C4-2B (cell line): ENCODE measurements around the gene SFSWAP.

Experiments used
- CTCF ChIP-seq: fragments of 450-650 bp; conservative IDR thresholded peaks from 2 replicates; pipeline ENCODE4 v1.5.1; 2017; ENCODE audit warnings: mild to moderate bottlenecking
- ZFX ChIP-seq: fragments of 450-650 bp; IDR thresholded peaks from 2 replicates; pipeline ENCODE4 v1.6.1; 2017

GRCh38 chr12:131835616-131836171, 124.8 kb downstream of the SFSWAP start:
- TF ChIP-seq CTCF (no peak), ZFX (no peak)
